Stimulated activated CD4-positive, alpha-beta T cell treated with anti-CD3 and anti-CD28 coated beads, TNF-alpha, amount 100 ng/mL, for 1 hour (primary cell): ENCODE data around the gene CAPZB.

Experiments
- DNase-seq, 3 donors: peaks; one replicate each; pipeline ENCODE4 v3.0.0-alpha.2; 2020; ENCODE audit warnings: low read depth in 3 of 3, low spot score in 1 of 3

CAPZB gene

DNA sequence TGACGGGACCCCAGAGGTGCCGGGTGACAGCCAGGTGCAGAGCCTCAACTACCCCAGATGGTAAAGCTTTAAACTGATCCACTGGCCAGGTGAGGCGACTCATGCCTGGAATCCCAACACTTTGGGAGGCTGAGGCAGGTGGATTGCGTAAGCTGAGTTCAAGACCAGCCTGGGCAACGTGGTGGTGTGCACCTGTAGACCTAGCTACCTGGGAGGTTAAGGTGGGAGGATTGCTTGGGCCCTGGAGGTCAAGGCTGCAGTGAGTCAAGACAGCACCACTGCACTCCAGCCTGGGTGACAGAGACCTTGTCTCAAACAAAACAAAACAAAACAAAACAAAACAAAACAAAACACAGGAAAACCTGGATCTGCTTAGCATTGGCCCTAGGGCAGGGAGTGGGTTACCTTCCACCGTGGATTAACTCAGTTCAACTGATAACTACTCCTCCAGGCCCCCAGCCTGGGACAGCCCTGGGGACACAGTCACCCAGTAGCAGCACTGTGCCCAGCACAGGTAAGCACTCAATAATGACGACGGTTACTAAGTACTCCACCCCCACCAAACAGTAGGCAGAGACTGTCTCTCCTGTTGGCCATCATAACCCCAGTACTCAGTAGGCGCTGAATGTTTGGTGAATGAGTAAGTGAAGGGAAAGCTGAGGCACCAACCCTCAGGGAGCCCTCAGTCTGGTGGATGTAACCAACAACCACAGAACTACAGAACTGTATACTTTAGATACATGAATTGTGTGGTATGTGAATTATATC, 151.6 kb downstream of the CAPZB start:
- DNase-seq = no peak

DNA sequence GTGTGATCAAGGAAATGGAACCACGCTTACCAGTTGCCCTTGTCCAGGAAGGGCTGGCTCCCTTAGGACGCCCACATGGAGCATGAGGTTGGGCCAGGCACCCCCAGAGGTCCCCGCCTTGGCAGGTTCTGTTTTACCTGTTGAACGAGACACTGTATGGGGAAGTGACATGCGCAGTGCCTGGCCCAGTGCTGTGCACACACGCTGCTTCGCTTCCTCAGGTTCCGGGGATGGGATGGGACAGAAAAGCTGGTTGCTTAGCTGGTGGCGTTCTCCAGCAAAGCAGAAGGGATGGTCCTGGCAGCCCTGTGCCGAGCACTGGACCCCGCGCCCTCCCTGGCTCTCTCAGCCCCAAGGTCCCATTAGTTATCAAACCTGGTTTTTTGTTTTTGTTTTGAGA, 152.5 kb downstream of the CAPZB start:
- DNase-seq = no peak

- DNase-seq = no peak
These were observed 154.0 kb downstream of the CAPZB start for GRCh38 chr1:19331262-19331878.

GRCh38 chr1:19330449-19331135, 154.7 kb downstream of the CAPZB start:
- DNase-seq = no peak

GRCh38 chr1:19329611-19330010, 155.7 kb downstream of the CAPZB start:
- no peak for DNase-seq

GRCh38 chr1:19329188-19329587, 156.2 kb downstream of the CAPZB start:
- DNase-seq = no peak

DNA sequence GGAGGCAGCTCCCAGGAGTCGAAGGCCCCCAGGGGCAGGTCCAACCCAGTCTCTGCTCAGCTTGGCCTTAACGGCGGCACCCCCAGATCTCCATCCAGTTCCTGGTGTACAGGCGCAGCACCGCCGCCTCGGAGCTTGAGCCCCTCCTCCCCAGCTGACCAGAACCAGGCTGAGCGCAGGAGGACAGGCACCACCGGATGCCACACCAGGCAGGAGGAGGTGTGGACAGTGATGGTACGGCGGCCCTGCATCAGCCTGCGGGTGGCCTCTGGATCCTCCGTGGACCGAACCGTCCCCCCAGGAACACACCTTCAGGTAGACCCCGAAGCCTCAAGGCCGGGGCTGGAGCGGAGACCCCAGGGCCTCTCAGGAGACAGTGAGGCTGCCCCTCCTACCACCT, 156.9 kb downstream of the CAPZB start:
- DNase-seq = no peak

DNA sequence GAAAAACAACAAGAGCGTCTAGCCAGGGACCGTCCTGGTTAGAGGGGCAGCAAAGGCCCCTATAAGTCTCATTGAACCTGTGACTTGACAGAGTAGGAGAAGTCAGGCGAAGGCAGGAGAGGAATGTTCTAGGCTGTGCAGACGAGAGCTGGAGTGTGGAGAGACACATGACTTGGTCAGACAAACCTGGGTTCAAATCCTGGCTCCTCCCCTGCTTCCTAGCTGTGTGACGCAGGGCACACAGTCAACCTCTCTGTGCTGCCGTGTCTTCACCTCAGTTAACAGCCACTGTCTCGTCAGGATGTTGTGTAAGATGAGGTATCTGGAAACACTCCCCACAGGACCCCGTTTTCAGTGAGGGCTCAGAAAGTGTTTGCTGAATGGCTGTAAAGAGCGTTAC, 157.6 kb downstream of the CAPZB start:
- DNase-seq = no peak

- DNase-seq = no peak
These were observed 158.0 kb downstream of the CAPZB start for GRCh38 chr1:19327301-19327700.

DNA sequence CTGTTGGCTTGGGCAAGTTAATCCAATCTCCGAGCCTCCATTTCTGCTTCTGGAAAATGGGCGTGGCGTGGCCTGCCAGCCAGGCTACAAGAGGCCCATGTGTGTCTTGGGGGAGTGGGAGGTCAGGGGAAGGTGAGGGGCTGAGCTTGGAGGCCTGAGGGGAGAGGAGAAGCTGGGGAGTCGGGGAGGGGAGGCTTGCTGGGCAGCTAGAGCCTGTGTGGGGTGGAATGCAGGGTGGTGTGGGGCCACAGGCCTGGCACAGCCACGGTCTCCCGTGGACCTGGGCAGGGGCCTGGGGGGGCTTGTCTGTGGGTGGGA, 158.6 kb downstream of the CAPZB start:
- no peak for DNase-seq

GRCh38 chr1:19325958-19326747, 159.2 kb downstream of the CAPZB start:
- no peak for DNase-seq

DNA sequence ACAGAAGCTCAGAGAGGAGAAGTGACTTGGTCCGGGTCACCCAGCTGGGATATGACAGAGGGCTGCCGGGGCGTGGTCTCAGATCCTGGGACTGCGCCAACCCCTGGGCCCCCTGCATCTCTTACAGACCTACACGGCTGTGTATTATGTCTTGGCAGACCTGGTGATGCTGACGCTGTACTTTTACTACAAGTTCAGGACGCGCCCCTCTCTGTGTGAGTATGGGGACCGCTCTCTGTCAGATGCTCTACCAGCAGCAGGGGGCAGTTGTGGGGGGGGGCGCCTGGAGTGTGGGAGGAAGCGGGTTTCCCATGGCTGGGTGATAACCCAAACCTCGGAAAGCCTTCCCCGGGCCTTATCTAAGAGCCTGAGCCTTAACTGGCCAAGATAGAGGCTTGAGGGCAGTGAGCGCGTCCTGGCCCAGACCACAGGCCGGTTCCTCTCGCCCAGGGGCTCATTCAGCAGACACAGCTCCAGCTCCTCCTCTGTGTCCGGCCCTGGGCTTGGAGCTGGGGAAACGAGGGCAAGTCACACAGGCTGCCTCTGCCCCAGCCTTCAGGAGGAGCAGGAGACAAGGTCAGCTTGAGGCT, 159.9 kb downstream of the CAPZB start:
- DNase-seq = no peak

DNA sequence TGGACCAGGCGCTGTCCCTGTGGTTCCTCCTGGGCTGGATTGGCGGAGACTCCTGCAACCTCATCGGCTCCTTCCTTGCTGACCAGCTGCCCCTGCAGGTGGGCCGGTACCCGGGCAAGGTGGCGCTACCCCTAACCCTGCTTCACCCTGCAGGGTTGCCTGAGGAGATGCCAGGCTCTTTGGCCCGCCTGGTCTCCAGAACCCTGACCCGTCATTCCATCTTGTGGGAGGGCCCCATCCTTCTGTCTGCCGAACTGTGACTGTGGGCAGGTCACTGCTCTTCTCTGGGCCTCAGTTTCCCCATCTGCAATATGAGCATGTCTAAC, 160.7 kb downstream of the CAPZB start:
- no peak for DNase-seq

GRCh38 chr1:19323987-19324664, 161.2 kb downstream of the CAPZB start:
- no peak for DNase-seq

DNA sequence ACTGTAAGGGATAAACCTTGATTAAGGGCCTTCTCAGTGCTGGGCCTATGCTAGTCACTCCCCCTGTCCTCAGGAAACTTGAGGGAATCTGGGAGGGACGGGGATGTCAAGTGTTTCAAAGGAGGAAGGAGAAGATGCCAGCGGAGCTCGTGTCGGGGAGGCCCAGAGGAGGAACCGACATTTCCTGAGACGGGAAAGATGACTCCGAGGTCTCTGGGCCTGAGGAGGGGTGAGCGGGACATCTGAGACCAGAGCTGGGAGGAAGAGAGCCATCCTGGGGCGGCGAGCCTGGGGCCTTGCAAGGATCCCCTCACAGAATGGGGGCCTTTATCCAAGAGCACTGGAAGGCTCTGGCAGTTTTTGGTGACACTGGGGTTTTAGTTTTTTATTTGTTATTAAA, 162.9 kb downstream of the CAPZB start:
- DNase-seq = no peak

DNA sequence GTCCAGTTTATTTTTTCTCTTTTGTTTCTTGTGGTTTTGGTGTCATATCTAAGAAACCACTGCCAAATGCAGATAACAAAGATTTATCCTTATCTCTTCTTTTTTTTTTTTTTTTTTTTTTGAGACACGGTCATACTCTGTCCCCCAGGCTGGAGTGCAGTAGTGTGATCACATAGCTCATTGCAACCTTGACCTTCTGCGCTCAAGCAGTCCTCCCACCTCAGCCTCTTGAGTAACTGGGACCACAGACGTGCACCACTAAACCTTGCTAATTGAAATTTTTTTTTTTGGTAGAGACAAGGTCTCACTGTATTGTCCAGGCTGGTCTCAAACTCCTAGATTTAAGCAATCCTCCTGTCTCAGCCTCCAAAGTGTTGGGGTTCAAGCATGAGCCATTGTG, 164.3 kb downstream of the CAPZB start:
- no peak for DNase-seq

DNA sequence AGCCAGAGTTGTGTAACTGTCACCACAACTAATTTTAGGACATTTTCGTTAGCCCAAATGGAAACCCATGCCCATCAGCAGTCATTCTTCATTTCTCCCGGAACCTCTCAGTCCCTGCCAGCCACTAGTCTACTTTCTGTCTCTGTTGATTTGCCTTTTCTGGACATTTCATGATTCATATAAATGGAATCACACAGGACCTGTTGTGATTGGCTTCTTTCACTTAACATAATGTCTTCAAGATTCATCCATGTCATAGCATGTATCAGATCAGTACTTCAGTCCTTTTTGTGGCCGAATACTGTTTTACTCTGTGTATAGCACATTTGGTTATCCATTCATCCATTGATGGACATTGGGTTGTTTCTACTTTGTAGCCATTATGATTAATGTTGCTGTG, 166.1 kb downstream of the CAPZB start:
- DNase-seq = no peak

GRCh38 chr1:19317126-19317910, 168.0 kb downstream of the CAPZB start:
- no peak for DNase-seq

DNA sequence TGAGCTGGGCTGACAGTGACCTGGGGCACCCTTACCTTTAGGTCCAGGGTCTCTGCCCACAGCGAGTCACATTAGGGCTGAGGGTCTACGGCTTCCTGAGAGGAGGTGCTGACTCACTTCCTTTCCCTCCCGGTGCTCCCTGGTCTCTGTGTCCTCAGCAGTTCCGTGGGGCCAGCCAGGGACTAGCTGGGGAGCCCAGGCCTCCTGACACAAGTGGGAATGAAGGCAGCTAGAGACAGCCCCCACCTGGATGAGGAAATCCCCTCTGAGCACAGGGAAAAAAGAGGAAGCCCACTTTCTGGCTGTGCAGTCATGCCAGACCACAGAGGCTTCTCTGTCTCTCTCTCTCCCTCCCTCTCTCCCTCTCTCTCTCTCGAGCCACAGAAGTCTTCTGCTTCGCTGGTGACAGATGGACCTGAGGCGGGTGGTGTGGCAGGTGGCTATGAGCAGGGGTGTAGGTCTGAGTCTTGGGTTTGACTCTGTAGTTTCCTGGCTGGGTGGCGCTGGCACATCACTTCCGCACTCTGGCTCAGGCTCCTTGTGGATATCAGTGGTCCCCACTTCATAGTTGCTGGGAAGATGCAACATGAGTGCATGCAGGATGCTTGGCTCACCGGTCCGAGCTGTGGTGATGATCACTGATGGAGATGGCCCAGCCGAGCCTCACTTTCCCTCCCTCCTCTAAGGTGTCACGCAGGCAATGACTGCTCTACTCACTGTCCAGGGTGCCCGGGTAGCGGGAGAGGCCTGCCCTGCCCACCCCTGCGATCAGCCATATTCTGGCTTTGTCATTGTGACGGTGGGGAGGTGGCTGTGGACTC, 169.8 kb downstream of the CAPZB start:
- DNase-seq = no peak
